ENCODE measurements around the gene HAUS3.
"Not testable (repeated sequence)": the region's sequence is repeated elsewhere in the genome, so short reads cannot be mapped to it uniquely, and the experiment has no call there.

The HAUS3 gene

GRCh38 chr4:2218436-2218835 is 23.5 kb downstream of the HAUS3 start:
- DNase-seq: no peak

DNA sequence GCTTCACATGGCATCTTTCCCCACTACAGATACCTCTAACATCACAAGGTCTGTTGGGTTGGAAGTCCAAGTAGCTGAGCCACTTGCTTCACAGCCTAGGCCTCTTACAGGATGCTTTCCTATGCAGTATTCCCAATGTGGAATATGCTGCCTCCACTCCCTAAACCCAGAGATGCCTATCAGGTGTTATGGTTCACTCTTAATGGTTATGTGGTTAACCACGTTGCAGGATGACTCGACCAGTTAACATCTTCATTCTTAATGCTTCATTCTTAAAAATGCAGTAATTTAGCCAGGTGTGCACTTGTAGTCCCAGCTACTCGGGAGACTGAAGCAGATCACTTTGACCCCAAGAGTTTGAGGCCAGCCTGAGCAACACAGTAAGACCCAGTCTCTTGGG is 24.2 kb downstream of the HAUS3 start:
- DNase-seq: no peak

- DNase-seq: no peak
Measured at GRCh38 chr4:2212831-2213230, 29.1 kb downstream of the HAUS3 start.

DNA sequence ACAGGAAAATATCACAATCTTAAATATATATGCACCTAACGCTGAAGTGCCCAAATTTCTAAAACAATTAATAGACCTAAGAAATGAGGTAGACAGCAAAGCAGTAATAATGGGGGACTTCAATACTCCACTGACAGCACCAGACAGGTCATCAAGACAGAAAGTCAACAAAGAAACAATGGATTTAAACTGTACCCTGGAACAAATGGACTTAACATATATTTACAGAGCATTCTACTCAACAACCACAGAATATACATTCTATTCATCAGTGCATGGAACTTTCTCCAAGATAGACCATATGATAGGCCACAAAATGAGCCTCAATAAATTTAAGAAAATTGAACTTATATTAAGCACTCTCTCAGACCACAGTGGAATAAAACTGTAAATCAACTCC is 39.1 kb downstream of the HAUS3 start:
- DNase-seq: not testable (repeated sequence)

- no peak for DNase-seq
Measured at GRCh38 chr4:2194496-2194895, 47.4 kb downstream of the HAUS3 start.

- no peak for DNase-seq
Measured at GRCh38 chr4:2193326-2193725, 48.6 kb downstream of the HAUS3 start.

DNA sequence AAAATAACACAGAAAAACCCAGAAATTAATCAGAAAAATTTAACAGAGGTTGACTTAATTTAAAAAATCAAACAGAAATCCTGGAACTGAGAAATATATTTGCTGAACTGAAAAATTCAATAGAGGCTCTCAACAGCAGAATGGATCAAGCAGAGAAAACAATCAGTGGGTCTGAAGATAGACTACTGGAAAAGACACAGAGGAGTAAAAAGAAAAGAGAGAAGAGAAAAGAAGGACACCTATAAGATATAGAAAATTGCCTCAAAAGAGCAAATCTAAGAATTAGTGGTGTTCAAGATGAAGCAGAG is 55.1 kb downstream of the HAUS3 start:
- DNase-seq: no peak

DNA sequence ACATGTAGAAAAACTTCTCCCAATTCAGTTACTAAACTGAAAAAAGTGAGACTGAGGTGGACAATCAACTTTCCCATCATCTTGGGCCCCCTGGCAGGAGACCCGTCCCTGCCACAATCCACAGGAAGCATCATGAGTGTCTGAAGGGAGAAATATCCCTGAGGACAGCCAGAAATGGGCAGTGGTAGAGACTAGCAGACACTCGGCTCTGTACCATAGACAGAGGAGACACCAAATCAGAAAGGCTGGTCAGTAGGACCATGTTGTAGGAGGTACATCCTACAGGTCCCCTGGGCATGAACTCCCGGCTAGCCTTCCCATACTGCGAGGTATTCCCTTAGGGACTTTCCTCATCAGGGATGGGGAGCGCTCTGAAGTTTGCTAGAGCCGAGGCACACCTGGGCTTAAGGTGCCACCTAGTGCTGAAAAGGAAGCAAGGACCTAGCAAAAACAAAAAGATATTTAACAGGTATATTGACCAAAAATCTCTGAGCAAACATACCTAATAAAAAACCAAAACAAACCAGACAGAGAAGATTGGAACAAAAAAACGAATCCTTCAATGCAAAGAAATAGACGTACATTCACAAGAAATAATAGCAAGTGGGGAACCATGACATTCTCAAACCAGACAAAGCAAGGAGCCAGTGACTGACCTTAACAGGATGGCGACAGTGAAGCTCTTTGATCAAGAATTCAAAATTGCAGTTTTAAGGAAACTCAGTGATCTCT is 55.6 kb downstream of the HAUS3 start:
- peak; percentile 36 for DNase-seq

GRCh38 chr4:2183394-2183793 is 58.5 kb downstream of the HAUS3 start:
- no peak for DNase-seq

DNA sequence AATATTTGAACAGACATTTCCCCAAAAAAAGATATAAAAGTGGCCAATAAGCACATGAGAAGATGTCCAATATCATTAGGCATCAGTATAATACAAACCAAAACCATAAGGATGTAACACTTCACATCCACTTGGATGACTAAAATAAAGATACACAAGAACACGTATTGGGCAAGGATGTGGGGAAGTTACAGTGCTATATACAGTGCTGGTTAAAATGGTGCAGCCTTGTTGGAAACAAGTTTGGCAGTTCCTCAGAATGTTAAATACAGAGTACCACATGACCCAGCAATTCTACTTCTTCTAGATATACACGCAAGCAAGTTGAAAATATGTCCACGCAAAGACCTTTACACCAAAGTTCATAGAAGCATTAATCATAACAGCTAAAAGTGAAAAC is 58.9 kb downstream of the HAUS3 start:
- DNase-seq: no peak

DNA sequence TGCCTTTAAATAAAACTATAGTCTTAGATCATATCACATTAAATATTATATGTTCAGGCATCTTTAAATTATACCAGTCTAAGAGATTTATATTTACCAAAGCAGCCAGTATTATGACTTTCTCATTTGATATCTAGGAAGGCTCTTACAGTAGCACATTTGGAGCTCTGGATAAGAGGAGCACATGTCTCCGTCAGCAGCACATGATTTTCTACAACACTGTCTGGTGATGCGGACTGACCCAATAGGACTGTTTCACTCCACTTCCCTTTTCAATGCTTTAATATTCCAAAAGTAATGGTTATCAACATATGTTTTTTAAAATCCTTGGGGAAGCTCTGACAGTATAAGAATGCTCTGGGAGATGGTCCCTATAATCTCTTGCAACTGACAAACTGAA is 61.5 kb downstream of the HAUS3 start:
- no peak for DNase-seq

DNA sequence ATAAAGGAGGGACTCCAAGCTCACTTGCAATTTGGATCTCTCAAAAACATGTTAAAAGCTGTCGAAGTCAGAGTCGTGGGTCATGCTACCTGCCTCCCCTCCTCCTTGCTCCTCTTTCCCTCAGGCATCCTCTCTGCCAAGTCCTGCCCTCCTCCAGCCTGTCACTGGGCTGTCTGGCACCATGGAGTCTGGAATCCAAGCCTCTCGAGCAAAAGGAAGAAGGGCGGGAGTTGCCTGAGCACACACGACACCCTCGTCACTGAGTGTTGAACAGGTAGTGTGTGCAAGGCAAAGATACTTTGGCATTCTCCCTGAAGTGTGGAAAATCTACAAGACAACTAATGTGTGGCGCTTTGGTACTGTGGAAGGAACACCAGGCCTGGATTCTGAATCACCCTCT is 62.2 kb downstream of the HAUS3 start:
- no peak for DNase-seq

DNA sequence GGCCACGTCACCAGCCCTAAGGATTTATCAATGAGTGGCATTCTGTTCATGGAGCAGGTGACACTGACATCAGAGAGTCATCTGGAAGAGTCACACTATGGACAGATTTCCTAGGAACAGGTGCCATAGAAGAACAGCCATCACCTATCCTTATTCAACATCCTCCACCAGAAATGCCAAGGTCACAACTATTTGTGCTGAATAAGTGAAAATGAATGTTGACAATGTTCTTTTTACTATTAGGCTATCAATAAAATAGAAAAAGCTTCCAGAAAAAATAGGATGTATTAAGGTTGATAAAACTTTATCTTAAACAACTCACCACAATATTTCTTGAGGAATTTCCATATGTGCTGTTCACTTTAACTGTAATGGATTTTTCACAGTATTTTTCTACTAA is 62.9 kb downstream of the HAUS3 start:
- no peak for DNase-seq
